ENCODE measurements around the gene ROBO1.

Gene ROBO1

DNA sequence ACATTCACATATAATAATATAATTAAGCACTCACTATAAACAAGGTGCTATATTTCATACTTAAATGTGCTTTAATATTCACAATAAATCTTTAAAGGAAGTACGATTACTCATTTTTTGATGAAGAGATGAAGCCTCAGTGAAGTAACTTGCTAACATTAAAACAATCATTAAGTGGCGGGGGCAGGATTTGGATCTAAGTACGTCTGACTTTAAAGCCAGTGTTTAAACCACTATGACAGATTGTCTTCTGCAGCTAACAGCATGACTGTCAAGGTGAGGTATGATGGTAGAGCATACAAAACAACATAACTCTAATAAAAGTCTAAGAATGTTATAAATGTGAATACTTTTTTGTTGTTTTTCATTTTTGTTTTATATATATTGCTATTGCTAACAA lies 862.1 kb downstream of the ROBO1 start:
- no peak overlapping the region for H3K27ac ChIP-seq
- DNase-seq (ENCODE audit: low spot score) = no peak
- TF ChIP-seq, protein P1, sequence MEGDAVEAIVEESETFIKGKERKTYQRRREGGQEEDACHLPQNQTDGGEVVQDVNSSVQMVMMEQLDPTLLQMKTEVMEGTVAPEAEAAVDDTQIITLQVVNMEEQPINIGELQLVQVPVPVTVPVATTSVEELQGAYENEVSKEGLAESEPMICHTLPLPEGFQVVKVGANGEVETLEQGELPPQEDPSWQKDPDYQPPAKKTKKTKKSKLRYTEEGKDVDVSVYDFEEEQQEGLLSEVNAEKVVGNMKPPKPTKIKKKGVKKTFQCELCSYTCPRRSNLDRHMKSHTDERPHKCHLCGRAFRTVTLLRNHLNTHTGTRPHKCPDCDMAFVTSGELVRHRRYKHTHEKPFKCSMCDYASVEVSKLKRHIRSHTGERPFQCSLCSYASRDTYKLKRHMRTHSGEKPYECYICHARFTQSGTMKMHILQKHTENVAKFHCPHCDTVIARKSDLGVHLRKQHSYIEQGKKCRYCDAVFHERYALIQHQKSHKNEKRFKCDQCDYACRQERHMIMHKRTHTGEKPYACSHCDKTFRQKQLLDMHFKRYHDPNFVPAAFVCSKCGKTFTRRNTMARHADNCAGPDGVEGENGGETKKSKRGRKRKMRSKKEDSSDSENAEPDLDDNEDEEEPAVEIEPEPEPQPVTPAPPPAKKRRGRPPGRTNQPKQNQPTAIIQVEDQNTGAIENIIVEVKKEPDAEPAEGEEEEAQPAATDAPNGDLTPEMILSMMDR (conservative IDR thresholded peaks at IDR 0.05; ENCODE audit: low read depth) = no peak
- CTCF ChIA-PET = no interaction called here
- POLR2A ChIA-PET (ENCODE audit: low non-redundant PET) = no interaction called here

DNA sequence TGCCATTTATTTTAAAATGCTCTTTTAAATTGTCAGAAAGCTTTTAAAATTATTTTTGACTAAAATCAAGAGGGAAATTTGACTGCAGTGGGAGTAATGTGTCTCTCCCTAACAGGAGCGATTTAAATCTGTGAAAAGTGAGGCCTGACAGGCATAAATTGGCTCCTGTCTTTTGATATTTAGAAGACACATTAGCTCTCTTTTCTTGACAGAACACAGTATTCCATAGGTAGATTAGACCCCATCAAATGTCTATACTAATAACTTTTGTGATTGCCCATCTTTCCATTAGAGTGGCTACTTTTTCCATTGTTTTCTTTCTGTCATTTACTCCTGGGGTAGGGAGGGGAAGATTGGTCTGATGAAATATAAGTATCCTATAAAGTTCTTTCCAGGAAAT lies 866.3 kb downstream of the ROBO1 start:
- no peak overlapping the region for H3K27ac ChIP-seq
- ChIA-PET POLR2A (ENCODE audit: low non-redundant PET) (no interaction called here), CTCF (no interaction called here)
- TF ChIP-seq, protein P1 (conservative IDR thresholded peaks at IDR 0.05; ENCODE audit: low read depth) = no peak
- DNase-seq (ENCODE audit: low spot score) = no peak

DNA sequence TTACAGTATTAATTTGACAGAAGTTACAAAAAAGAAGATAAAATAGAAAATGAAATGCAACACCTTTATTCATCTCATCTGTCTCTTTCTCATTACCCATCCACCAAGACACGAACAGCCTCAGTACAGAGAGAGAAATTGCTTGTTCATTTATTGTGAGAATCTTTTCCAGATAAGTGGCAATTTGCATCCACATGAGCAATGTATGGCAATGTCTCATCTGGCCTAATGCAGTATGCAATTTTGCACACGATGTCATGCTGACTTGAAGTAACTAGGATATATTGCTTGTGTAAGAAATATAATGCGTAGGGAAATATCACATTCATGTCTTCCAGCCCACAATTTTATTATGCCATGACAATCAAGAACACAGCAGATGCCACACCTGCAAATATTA lies 866.9 kb downstream of the ROBO1 start:
- DNase-seq (ENCODE audit: low spot score) = no peak
- CTCF ChIA-PET = no interaction called here
- TF ChIP-seq, protein P1 (conservative IDR thresholded peaks at IDR 0.05; ENCODE audit: low read depth) = no peak
- H3K27ac ChIP-seq = no peak overlapping the region
- POLR2A ChIA-PET (ENCODE audit: low non-redundant PET) = no interaction called here

DNA sequence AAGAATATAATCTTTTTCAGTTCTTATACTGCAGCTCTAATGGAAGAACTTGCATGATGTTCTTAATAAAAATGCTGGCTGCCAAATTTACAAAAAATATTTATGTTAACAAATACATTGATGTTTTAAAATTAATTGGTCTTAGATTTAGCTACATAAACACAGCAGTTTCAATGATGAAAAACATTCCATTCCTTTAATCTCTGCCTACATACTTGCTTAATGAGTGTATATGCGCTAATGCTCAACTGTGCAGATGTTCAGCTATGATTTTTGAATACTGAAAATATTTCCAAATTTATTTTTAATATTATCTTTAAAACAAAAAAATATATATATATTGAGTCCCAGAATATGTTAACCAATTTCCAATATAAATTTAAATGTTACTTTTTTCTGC lies 867.4 kb downstream of the ROBO1 start:
- ChIA-PET POLR2A (ENCODE audit: low non-redundant PET) (no interaction called here), CTCF (no interaction called here)
- DNase-seq (ENCODE audit: low spot score) = no peak
- TF ChIP-seq, protein P1 (conservative IDR thresholded peaks at IDR 0.05; ENCODE audit: low read depth) = no peak
- no peak overlapping the region for H3K27ac ChIP-seq

DNA sequence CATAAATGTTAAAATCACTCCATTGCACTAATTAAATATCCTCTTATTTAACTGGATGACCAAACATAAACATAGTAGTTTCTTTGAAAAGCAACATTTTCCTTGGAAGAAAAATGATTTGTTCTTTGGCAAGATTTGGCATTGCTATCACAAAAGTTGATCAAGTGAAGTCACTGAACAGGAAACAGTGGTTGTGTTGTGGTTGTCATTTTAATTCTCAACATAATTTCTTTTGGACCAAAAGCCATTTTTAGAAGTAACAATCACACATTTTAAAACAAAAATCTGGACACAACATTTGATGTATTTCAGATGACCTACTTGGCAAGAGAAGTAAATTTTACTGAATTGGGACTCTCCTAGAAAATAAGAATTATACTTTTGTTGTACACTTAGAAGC lies 872.3 kb downstream of the ROBO1 start:
- TF ChIP-seq, protein P1 (conservative IDR thresholded peaks at IDR 0.05; ENCODE audit: low read depth) = no peak
- no peak for DNase-seq (ENCODE audit: low spot score)
- H3K27ac ChIP-seq = no peak overlapping the region
- POLR2A ChIA-PET (ENCODE audit: low non-redundant PET) = no interaction called here
- CTCF ChIA-PET = no interaction called here

DNA sequence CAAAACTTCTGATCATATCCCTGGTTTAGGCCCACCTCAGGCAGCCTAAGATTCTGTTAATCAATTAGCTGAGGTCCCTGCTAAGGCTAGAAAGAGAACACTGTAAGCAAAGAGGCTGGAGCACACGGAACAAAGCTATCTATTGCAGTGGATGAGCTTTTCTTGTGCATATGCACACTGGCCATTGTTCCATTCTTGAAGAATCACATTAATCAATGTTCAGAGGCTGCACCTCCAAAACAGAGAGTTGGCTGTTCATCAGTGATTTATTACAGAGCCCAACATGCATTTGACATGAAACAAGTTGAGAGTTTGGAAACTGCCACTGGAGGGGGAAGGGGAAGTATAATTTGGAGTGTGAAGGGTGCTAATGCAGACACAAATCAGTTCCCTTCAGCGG lies 873.0 kb downstream of the ROBO1 start:
- TF ChIP-seq, protein P1 (conservative IDR thresholded peaks at IDR 0.05; ENCODE audit: low read depth) = no peak
- CTCF ChIA-PET = no interaction called here
- POLR2A ChIA-PET (ENCODE audit: low non-redundant PET) = no interaction called here
- H3K27ac ChIP-seq = no peak overlapping the region
- DNase-seq (ENCODE audit: low spot score) = no peak

DNA sequence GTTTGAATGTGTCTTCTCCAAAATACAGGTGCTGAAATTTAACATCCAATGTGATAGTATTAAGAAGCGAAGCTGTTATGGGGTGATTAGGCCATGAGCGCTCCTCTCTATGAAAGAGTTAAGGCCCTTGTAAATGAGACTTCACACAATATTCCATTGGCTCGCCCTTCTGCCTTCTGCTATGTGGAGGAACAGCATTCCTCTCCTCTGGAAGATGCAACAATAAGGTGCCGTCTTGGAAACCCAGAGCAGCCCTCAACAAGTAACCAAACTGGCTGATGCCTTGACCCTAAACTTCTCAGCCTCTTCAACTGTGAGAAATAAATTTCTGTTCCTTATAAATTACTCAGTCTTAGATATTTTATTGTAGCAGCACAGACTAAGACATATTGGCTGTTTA lies 874.6 kb downstream of the ROBO1 start:
- no peak overlapping the region for H3K27ac ChIP-seq
- TF ChIP-seq, protein P1 (conservative IDR thresholded peaks at IDR 0.05; ENCODE audit: low read depth) = no peak
- ChIA-PET CTCF (no interaction called here), POLR2A (ENCODE audit: low non-redundant PET) (no interaction called here)
- no peak for DNase-seq (ENCODE audit: low spot score)

Measured in RWPE1 (cell line).